Pancreas (tissue), 10 donors: ENCODE data around the gene POU2F2. TPM values are rescaled to one million over a fixed set of nuclear protein-coding genes. Genes with fewer than 3 reads are reported as not detected.
A peak's percentile ranks its signal among the peaks of the same experiment; 100 is the strongest.

Experiments used
- ATAC-seq, 4 donors: fragments of 200-7000 bp; cut with Tn5 transposase; one replicate each; pipeline versions ENCODE4 v1.8.0 to v1.9.1; 2020; ENCODE audit warnings: mild to moderate bottlenecking in 4 of 4, moderate library complexity in 4 of 4
- DNase-seq, 6 donors: peaks; one replicate each; pipeline ENCODE4 v3.0.0-alpha.2; 2020
- FAIRE-seq: peaks from 2 replicates; lab custom pipeline; 2012; peaks lifted over from hg19 to GRCh38; lab: Jason Lieb, UNC
- H3K27ac ChIP-seq, 4 donors: fragments of 200-600 bp; sonication (generic); 1 replicate in 3 of 4; 2 replicates in 1 of 4; pipeline versions ENCODE4 v1.5.0 to v1.8.0; 2020
- H3K27me3 ChIP-seq, 4 donors: fragments of 200-600 bp; one replicate each; pipeline ENCODE4 v1.8.0; 2021
- H3K36me3 ChIP-seq, 3 donors: fragments of 200-600 bp; sonication (generic) in 1 of 3; one replicate each; pipeline versions ENCODE4 v1.5.0 to v1.8.0; 2020 to 2021
- H3K4me1 ChIP-seq, 3 donors: fragments of 200-600 bp; one replicate each; pipeline ENCODE4 v1.8.0; 2021
- H3K4me3 ChIP-seq, 4 donors: fragments of 200-600 bp; sonication (generic) in 2 of 4; one replicate each; pipeline versions ENCODE4 v1.5.0 to v1.8.0; 2020 to 2021
- H3K9me3 ChIP-seq, 4 donors: fragments of 200-600 bp; one replicate each; pipeline ENCODE4 v1.8.0; 2021
- CTCF ChIP-seq, 4 donors: fragments of 200-600 bp; sonication (generic) in 3 of 4; IDR thresholded peaks; one replicate each; pipeline versions ENCODE4 v1.5.0 to v1.8.0; 2021; ENCODE audit warnings: antibody characterized with exemption in 4 of 4
- WGBS, 2 donors: extraction: QIAGEN DNeasy Blood & Tissue Kit; methylation state at CpG; one replicate each; pipeline ENCODE4 v1.1.7; 2013; 5-methylcytosine and 5-hydroxymethylcytosine counted together
- intact Hi-C, 3 donors: fragments of 100-400 bp; cut with DNase I; formaldehyde crosslinking; loops; one replicate each; pipeline versions ENCODE4 v1.11.1 to v1.14.2; 2022
- polyA plus RNA-seq, 2 donors: library from polyadenylated mRNA; stranded (reverse); fragments of 200-250 nt; gene quantifications; one replicate each; pipeline ENCODE4 v1.2.3, GENCODE V29; 2013
- total RNA-seq, 6 donors: library from RNA; stranded (reverse); fragmentation: NEBNext Ultra II Directional in 4 of 6; extraction: Animal tissue kit (Norgen Biotek cat#: 25700) in 4 of 6; gene quantifications; one replicate each; pipeline versions ENCODE4 v1.2.1 to v1.2.4, GENCODE V29; 2021 to 2023
- donor health status: healthy with polysubstance abuse.
- donor health status: DM: no; HTN: no; CAD: no; lungs with moderate emphysema.
- donor health status: DM: no; HTN: no; CAD: no.
- donor health status: control.
- donor health status: control.
- donor health status: Bipolar disorder and iron deficiency.
- donor health status: DM: yes; HTN: yes; CAD: no.
- donor health status: DM: no; HTN: no; CAD: no.
- donor health status: DM: no; HTN: no; CAD: no.
- donor health status: DM: yes; HTN: yes; CAD: no.

The POU2F2 gene
- total and polyA plus RNA-seq, 8 donors: 0.56 to 5.6 (median 1.3) TPM

- 62 to 67% methylated on average over 19 to 20 of the region's 20 CpGs for WGBS, 2 donors
- H3K9me3 ChIP-seq: no peaks in the 10 kb centered on the region
- no peak for TF ChIP-seq CTCF (IDR thresholded peaks at IDR 0.05)
- H3K27me3 ChIP-seq: peaks cover 0 to 6% (median 0%) of the 10 kb centered on the region in 4 donors
- FAIRE-seq (no peak), DNase-seq (no peak), ATAC-seq (peak in 2 of 4 donors; percentile 11 to 15)
- H3K4me3 ChIP-seq: peak overlapping the region in 1 of 4 donors; percentile 7
- H3K4me1 ChIP-seq: no peaks in the 10 kb centered on the region
- intact Hi-C loops: loop anchor here (5.0 to 10.0 kb wide), 3 partner anchors 53 to 165 kb away; no protein-coding TSS in a partner anchor
- H3K36me3 ChIP-seq: no peaks in the 10 kb centered on the region
- H3K27ac ChIP-seq: no peak overlapping the region
Measured at GRCh38 chr19:42129399-42130253, 2.6 kb downstream of the POU2F2 start.

DNA sequence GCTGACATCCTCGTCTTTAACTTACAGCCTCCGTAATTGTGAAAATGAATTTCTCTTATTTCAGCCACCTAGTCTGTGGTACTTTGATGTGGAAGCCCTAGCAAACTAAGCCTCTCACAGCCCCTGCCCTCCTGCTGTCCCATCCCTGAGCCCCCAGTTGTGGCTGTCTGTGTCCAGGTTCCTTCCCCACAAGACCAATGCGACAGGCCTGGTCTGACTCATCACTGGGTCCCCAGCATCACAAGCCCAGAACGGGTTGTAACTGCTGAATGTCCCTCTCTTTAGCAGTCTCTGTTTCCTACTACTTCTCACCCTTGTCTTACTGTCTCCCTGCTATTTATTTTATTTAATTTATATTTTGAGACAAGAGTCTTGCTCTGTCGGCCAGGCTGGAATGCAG is 5.7 kb downstream of the POU2F2 start:
- H3K9me3 ChIP-seq: no peaks in the 10 kb centered on the region
- DNase-seq (no peak), ATAC-seq (no peak), FAIRE-seq (no peak)
- H3K27me3 ChIP-seq: no peaks in the 10 kb centered on the region
- WGBS, 2 donors: 83 to 90% methylated on average over 5 of the region's 5 CpGs
- H3K4me3 ChIP-seq: no peak overlapping the region
- H3K4me1 ChIP-seq: no peaks in the 10 kb centered on the region
- TF ChIP-seq CTCF (IDR thresholded peaks at IDR 0.05): no peak
- intact Hi-C loops: no loop called here
- no peak overlapping the region for H3K27ac ChIP-seq
- no peaks in the 10 kb centered on the region for H3K36me3 ChIP-seq

GRCh38 chr19:42125536-42125935 is 6.7 kb downstream of the POU2F2 start:
- no peak for TF ChIP-seq CTCF (IDR thresholded peaks at IDR 0.05)
- ATAC-seq: no peak
- 65 to 70% methylated on average over 5 to 6 of the region's 6 CpGs for WGBS, 2 donors
- Histone ChIP-seq H3K36me3 (no peaks in the 10 kb centered on the region), H3K27ac (no peak overlapping the region), H3K27me3 (no peaks in the 10 kb centered on the region), H3K4me1 (no peaks in the 10 kb centered on the region), H3K4me3 (no peak overlapping the region), H3K9me3 (no peaks in the 10 kb centered on the region)
- DNase-seq: no peak
- intact Hi-C loops: no loop called here
- FAIRE-seq: no peak

DNA sequence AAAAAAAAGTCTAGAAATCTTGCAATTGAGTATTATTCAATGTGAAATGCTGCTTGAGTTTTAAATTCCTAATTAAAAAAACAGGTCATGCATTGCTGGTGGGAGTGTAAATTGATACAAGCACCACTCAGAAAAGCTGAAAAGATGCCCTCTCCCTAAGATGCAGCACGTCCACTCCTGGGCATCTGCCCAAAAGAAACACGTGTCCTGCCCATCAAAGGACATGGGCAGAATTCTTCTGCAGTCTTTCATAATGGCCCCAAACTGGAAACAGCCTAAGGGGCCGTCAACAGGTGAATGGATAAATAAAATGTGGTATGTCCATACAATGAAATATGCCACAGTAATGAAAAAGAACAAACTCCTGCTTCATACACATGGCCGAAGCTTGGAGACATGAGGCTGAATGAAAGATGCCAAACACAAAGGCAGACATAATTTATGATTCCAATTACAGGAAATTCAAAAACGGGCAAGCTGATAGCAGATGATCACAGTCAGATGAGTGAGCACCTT is 7.8 kb downstream of the POU2F2 start:
- Histone ChIP-seq H3K4me3 (no peak overlapping the region), H3K27me3 (no peaks in the 10 kb centered on the region), H3K27ac (no peak overlapping the region), H3K9me3 (no peaks in the 10 kb centered on the region), H3K36me3 (no peaks in the 10 kb centered on the region), H3K4me1 (no peaks in the 10 kb centered on the region)
- 73 to 79% methylated on average over 5 of the region's 5 CpGs for WGBS, 2 donors
- DNase-seq (no peak), ATAC-seq (no peak), FAIRE-seq (no peak)
- no peak for TF ChIP-seq CTCF (IDR thresholded peaks at IDR 0.05)
- intact Hi-C loops: no loop called here

DNA sequence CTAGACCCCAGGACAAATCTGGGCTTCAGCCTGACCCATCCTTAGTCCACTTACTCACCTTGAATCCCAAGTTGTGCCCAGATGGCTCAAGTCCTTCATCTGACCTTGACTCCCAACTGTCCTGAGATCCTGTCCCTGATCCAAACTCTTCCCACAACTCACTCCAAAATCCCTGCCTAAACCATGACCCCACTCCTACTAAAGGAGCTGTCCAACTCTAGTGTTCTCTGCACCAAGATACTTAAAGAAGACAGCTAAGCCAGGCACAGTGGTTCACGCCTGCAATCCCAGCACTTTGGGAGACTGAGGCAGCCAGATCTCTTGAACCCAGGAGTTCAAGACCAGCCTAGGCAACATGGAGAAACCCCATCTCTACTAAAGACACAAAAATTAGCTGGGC is 8.5 kb downstream of the POU2F2 start:
- H3K36me3 ChIP-seq: no peaks in the 10 kb centered on the region
- no peak overlapping the region for H3K27ac ChIP-seq
- no peaks in the 10 kb centered on the region for H3K4me1 ChIP-seq
- ATAC-seq: no peak
- no peak for FAIRE-seq
- 95 to 97% methylated on average over 1 of the region's 1 CpG for WGBS, 2 donors
- no peak for TF ChIP-seq CTCF (IDR thresholded peaks at IDR 0.05)
- H3K4me3 ChIP-seq: no peak overlapping the region
- intact Hi-C loops: no loop called here
- no peaks in the 10 kb centered on the region for H3K27me3 ChIP-seq
- H3K9me3 ChIP-seq: no peaks in the 10 kb centered on the region
- DNase-seq: no peak
